ENCODE data around the gene WFDC1.

GRCh38 chr16:84339766-84340165 is 45.1 kb downstream of the WFDC1 start:
- TF ChIP-seq CTCF (IDR thresholded peaks at IDR 0.05; ENCODE audit: insufficient read depth, low read depth, low read length) (no peak), EZH2 (IDR thresholded peaks at IDR 0.05; ENCODE audit: insufficient read depth, low read length) (no peak)

All from astrocyte (in vitro differentiated cells and primary cell).